ENCODE measurements around the gene CHCHD5. TPM values are rescaled to one million over a fixed set of nuclear protein-coding genes. Genes with fewer than 3 reads are reported as not detected.
"Not testable (repeated sequence)": the region's sequence is repeated elsewhere in the genome, so short reads cannot be mapped to it uniquely, and the experiment has no call there.

CHCHD5 gene
- total RNA-seq, 2 experiments from 2014 or later = 34.8 to 37.5 TPM

GRCh38 chr2:112614201-112614840 is 29.9 kb downstream of the CHCHD5 start:
- TF ChIP-seq CTCF (IDR thresholded peaks at IDR 0.05) = no peak
- ChIA-PET CTCF (interaction anchor here (0.7 to 1.3 kb wide), 2 partner anchors 112 to 135 kb away, joined by 3 to 4 read pairs; no protein-coding TSS in a partner anchor), POLR2A (interaction anchor here (0.7 kb wide), 1 partner anchor 14 kb away, joined by 3 read pairs; no protein-coding TSS in a partner anchor)
- no peak for ATAC-seq
- H3K9me3 Mint-ChIP-seq = no peaks in the 10 kb centered on the region
- H3K27me3 Mint-ChIP-seq = peaks cover 2% of the 10 kb centered on the region
- no peak overlapping the region for H3K4me3 Mint-ChIP-seq
- no peak overlapping the region for H3K27ac Mint-ChIP-seq
- DNase-seq = no peak
- H3K4me1 Mint-ChIP-seq (ENCODE audit: low read depth) = no peaks in the 10 kb centered on the region
- intact Hi-C loops (cut with micrococcal nuclease) = no loop called here
- H3K36me3 Mint-ChIP-seq (ENCODE audit: low read depth) = no peaks in the 10 kb centered on the region

GRCh38 chr2:112615051-112615450 is 30.6 kb downstream of the CHCHD5 start:
- intact Hi-C loops (cut with micrococcal nuclease) = no loop called here
- Mint-ChIP-seq H3K4me3 (no peak overlapping the region), H3K27me3 (peaks cover 2% of the 10 kb centered on the region), H3K27ac (no peak overlapping the region), H3K9me3 (no peaks in the 10 kb centered on the region), H3K36me3 (ENCODE audit: low read depth) (no peaks in the 10 kb centered on the region), H3K4me1 (ENCODE audit: low read depth) (no peaks in the 10 kb centered on the region)
- ChIA-PET CTCF (interaction anchor here (1.3 kb wide), 1 partner anchor 134 kb away, joined by 3 read pairs; no protein-coding TSS in a partner anchor), POLR2A (interaction anchor here (0.7 kb wide), 1 partner anchor 15 kb away, joined by 3 read pairs; no protein-coding TSS in a partner anchor)
- TF ChIP-seq CTCF (IDR thresholded peaks at IDR 0.05) = no peak
- DNase-seq (no peak), ATAC-seq (no peak)

GRCh38 chr2:112615798-112616197 is 31.4 kb downstream of the CHCHD5 start:
- POLR2A ChIA-PET; H3K4me3 Mint-ChIP-seq; H3K9me3 Mint-ChIP-seq; H3K27ac Mint-ChIP-seq; intact Hi-C loops (cut with micrococcal nuclease); CTCF ChIA-PET; H3K27me3 Mint-ChIP-seq; H3K4me1 Mint-ChIP-seq (ENCODE audit: low read depth); DNase-seq; ATAC-seq; H3K36me3 Mint-ChIP-seq (ENCODE audit: low read depth): not testable (repeated sequence)

GRCh38 chr2:112618383-112618782 is 34.0 kb downstream of the CHCHD5 start:
- DNase-seq = no peak
- POLR2A ChIA-PET = no interaction called here
- TF ChIP-seq CTCF (IDR thresholded peaks at IDR 0.05) = no peak
- H3K27ac Mint-ChIP-seq = no peak overlapping the region
- intact Hi-C loops (cut with micrococcal nuclease) = no loop called here
- H3K36me3 Mint-ChIP-seq (ENCODE audit: low read depth) = no peaks in the 10 kb centered on the region
- CTCF ChIA-PET = interaction anchor here (1.2 kb wide), 1 partner anchor 109 kb away, joined by 7 read pairs; no protein-coding TSS in a partner anchor
- H3K9me3 Mint-ChIP-seq = no peaks in the 10 kb centered on the region
- H3K4me3 Mint-ChIP-seq = no peak overlapping the region
- no peaks in the 10 kb centered on the region for H3K4me1 Mint-ChIP-seq (ENCODE audit: low read depth)
- no peak for ATAC-seq
- no peaks in the 10 kb centered on the region for H3K27me3 Mint-ChIP-seq

GRCh38 chr2:112621790-112622527 is 37.5 kb downstream of the CHCHD5 start:
- Mint-ChIP-seq H3K27me3 (no peaks in the 10 kb centered on the region), H3K36me3 (ENCODE audit: low read depth) (no peaks in the 10 kb centered on the region), H3K9me3 (no peaks in the 10 kb centered on the region), H3K4me1 (ENCODE audit: low read depth) (peaks cover 19% of the 10 kb centered on the region), H3K27ac (no peak overlapping the region), H3K4me3 (no peak overlapping the region)
- no peak for TF ChIP-seq CTCF (IDR thresholded peaks at IDR 0.05)
- CTCF ChIA-PET = interaction anchor here (10.3 to 15.4 kb wide), 3 partner anchors 23 to 105 kb away, joined by 81 to 291 read pairs (median 192); no protein-coding TSS in a partner anchor
- intact Hi-C loops (cut with micrococcal nuclease) = no loop called here
- ATAC-seq (no peak), DNase-seq (no peak)
- POLR2A ChIA-PET = no interaction called here
